ENCODE results near the gene KLHDC3. TPM values are rescaled to one million over a fixed set of nuclear protein-coding genes. Genes with fewer than 3 reads are reported as not detected.

KLHDC3 gene
- total and polyA plus RNA-seq, 3 donors from 2014 or later: 207 to 422 (median 210) TPM

- 88 to 92% methylated on average over 5 of the region's 5 CpGs for WGBS, 2 donors
- no peaks in the 10 kb centered on the region for H3K9me3 ChIP-seq
- no peaks in the 10 kb centered on the region for H3K36me3 ChIP-seq (ENCODE audit: low read depth, missing control alignments)
- H3K27ac ChIP-seq: no peak overlapping the region
- no peaks in the 10 kb centered on the region for H3K27me3 ChIP-seq
- DNase-seq: no peak
- H3K4me1 ChIP-seq: no peaks in the 10 kb centered on the region
- TF ChIP-seq CTCF (IDR thresholded peaks at IDR 0.05) (no peak), POLR2A (IDR thresholded peaks at IDR 0.05) (no peak)
- intact Hi-C loops (cut with DNase I; ENCODE audit: low total_unique reads): no loop called here
- no peak overlapping the region for H3K4me3 ChIP-seq
Observed at GRCh38 chr6:43026365-43026764, 12.3 kb downstream of the KLHDC3 start.

GRCh38 chr6:43029120-43029519 lies 15.1 kb downstream of the KLHDC3 start:
- no peaks in the 10 kb centered on the region for H3K36me3 ChIP-seq (ENCODE audit: low read depth, missing control alignments)

GRCh38 chr6:43032326-43032725 lies 18.3 kb downstream of the KLHDC3 start:
- Histone ChIP-seq H3K4me1 (peaks cover 3% of the 10 kb centered on the region), H3K4me3 (no peak overlapping the region), H3K9me3 (no peaks in the 10 kb centered on the region), H3K36me3 (ENCODE audit: low read depth, missing control alignments) (no peaks in the 10 kb centered on the region), H3K27ac (no peak overlapping the region), H3K27me3 (no peaks in the 10 kb centered on the region)
- 89 to 95% methylated on average over 4 of the region's 4 CpGs for WGBS, 2 donors
- intact Hi-C loops (cut with DNase I; ENCODE audit: low total_unique reads): no loop called here
- no peak for DNase-seq
- no peak for TF ChIP-seq CTCF (IDR thresholded peaks at IDR 0.05)
- no peak for TF ChIP-seq POLR2A (IDR thresholded peaks at IDR 0.05)

More at GRCh38 chr6:43029120-43029519, 15.1 kb downstream of the KLHDC3 start:
- no peak overlapping the region for H3K4me3 ChIP-seq
- 79 to 81% methylated on average over 9 of the region's 9 CpGs for WGBS, 2 donors
- no peak for TF ChIP-seq POLR2A (IDR thresholded peaks at IDR 0.05)
- no peak for TF ChIP-seq CTCF (IDR thresholded peaks at IDR 0.05)
- no peak overlapping the region for H3K27ac ChIP-seq
- H3K9me3 ChIP-seq: no peaks in the 10 kb centered on the region
- H3K27me3 ChIP-seq: no peaks in the 10 kb centered on the region
- DNase-seq: no peak
- intact Hi-C loops (cut with DNase I; ENCODE audit: low total_unique reads): no loop called here
- H3K4me1 ChIP-seq: no peaks in the 10 kb centered on the region

- 90 to 92% methylated on average over 2 of the region's 2 CpGs for WGBS, 2 donors
- Histone ChIP-seq H3K4me3 (no peak overlapping the region), H3K9me3 (no peaks in the 10 kb centered on the region), H3K27me3 (no peaks in the 10 kb centered on the region), H3K4me1 (peaks cover 4% of the 10 kb centered on the region), H3K27ac (no peak overlapping the region), H3K36me3 (ENCODE audit: low read depth, missing control alignments) (no peaks in the 10 kb centered on the region)
- DNase-seq: no peak
- TF ChIP-seq POLR2A (IDR thresholded peaks at IDR 0.05) (no peak), CTCF (IDR thresholded peaks at IDR 0.05) (no peak)
- intact Hi-C loops (cut with DNase I; ENCODE audit: low total_unique reads): no loop called here
Observed at GRCh38 chr6:43033496-43034189, 19.6 kb downstream of the KLHDC3 start.

GRCh38 chr6:43034190-43034525 lies 20.1 kb downstream of the KLHDC3 start:
- no peak for TF ChIP-seq CTCF (IDR thresholded peaks at IDR 0.05)
- TF ChIP-seq POLR2A (IDR thresholded peaks at IDR 0.05): no peak
- H3K9me3 ChIP-seq: no peaks in the 10 kb centered on the region
- no peak overlapping the region for H3K27ac ChIP-seq
- peaks cover 4% of the 10 kb centered on the region for H3K4me1 ChIP-seq
- no peaks in the 10 kb centered on the region for H3K36me3 ChIP-seq (ENCODE audit: low read depth, missing control alignments)
- no peaks in the 10 kb centered on the region for H3K27me3 ChIP-seq
- no peak overlapping the region for H3K4me3 ChIP-seq
- intact Hi-C loops (cut with DNase I; ENCODE audit: low total_unique reads): no loop called here
- DNase-seq: no peak
- 72 to 75% methylated on average over 2 of the region's 2 CpGs for WGBS, 2 donors
